Measurements from ENCODE around the gene HMX1. TPM values are rescaled to one million over a fixed set of nuclear protein-coding genes. Genes with fewer than 3 reads are reported as not detected.

The HMX1 gene
- total RNA-seq, 1 donor from 2014 or later, result not detected

- no peak for ATAC-seq
Measured at GRCh38 chr4:8817813-8818062, 53.9 kb downstream of the HMX1 start.

DNA sequence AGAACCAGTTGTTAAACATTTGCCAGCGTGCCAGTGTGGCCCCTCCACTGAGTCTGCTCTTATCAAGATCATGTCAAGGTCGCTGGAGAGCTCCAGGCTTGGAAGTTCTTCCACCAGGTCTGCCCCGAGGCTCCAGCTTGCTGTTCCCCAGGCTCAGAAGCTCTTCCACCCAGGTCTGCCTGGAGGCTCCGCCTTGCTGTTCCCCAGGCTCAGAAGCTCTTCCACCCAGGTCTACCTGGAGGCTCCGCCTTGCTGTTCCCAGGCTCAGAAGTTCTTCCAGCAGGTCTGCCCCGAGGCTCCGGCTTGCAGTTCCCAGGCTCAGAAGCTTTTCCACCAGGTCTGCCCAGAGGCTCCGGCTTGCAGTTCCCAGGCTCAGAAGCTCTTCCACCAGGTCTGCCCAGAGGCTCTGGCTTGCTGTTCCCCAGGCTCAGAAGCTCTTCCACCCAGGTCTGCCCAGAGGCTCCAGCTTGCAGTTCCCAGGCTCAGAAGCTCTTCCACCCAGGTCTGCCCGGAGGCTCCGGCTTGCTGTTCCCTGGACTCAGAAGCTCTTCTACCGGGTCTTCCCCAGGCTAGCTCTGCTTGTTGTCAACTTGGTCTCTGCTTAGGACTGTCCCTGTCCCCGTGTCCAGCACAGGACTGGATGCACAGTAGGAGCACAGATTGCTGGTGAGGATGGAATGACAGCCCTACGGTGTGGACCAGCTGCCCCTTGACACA, 54.4 kb downstream of the HMX1 start:
- no peak for ATAC-seq
